ENCODE data around the gene GFOD1. TPM values are rescaled to one million over a fixed set of nuclear protein-coding genes. Genes with fewer than 3 reads are reported as not detected.

The GFOD1 gene
- total RNA-seq, 4 donors from 2014 or later: 18.3 to 49.1 (median 29.0) TPM

GRCh38 chr6:13455552-13455966, 31.8 kb downstream of the GFOD1 start:
- ATAC-seq: no peak
- TF ChIP-seq POLR2AphosphoS5 (IDR thresholded peaks at IDR 0.05) (peak; percentile 67), EP300 (IDR thresholded peaks at IDR 0.05) (no peak), POLR2A (IDR thresholded peaks at IDR 0.05) (no peak)
- 33 to 51% methylated on average over 3 of the region's 5 CpGs for WGBS, 2 donors (ENCODE audit: low coverage in 1 of 2)
- H3K4me1 ChIP-seq: peaks cover 0 to 72% (median 9%) of the 10 kb centered on the region in 3 donors
- H3K9me3 ChIP-seq: no peaks in the 10 kb centered on the region
- peaks cover 0 to 4% of the 10 kb centered on the region in 2 donors for H3K36me3 ChIP-seq
- no peaks in the 10 kb centered on the region for H3K27me3 ChIP-seq
- peak overlapping the region in 2 of 4 donors; percentile 41 to 84 for H3K27ac ChIP-seq
- no peak overlapping the region for H3K4me3 ChIP-seq

GRCh38 chr6:13454286-13455221, 32.8 kb downstream of the GFOD1 start:
- 65 to 76% methylated on average over 6 to 7 of the region's 11 CpGs for WGBS, 2 donors (ENCODE audit: low coverage in 1 of 2)
- ATAC-seq: peak; percentile 37
- H3K36me3 ChIP-seq: peaks cover 0 to 4% of the 10 kb centered on the region in 2 donors
- TF ChIP-seq EP300 (IDR thresholded peaks at IDR 0.05): no peak
- TF ChIP-seq POLR2AphosphoS5 (IDR thresholded peaks at IDR 0.05): peak; percentile 59
- TF ChIP-seq POLR2A (IDR thresholded peaks at IDR 0.05): no peak
- peak in 1 of 4 experiments; percentile 23 for TF ChIP-seq CTCF (IDR thresholded peaks at IDR 0.05)
- H3K27ac ChIP-seq: peak overlapping the region in 2 of 4 donors; percentile 41 to 84
- H3K9me3 ChIP-seq: no peaks in the 10 kb centered on the region
- peaks cover 0 to 82% (median 9%) of the 10 kb centered on the region in 3 donors for H3K4me1 ChIP-seq
- no peak overlapping the region for H3K4me3 ChIP-seq
- H3K27me3 ChIP-seq: no peaks in the 10 kb centered on the region

- Histone ChIP-seq H3K9me3 (no peaks in the 10 kb centered on the region), H3K27ac (peak overlapping the region in 2 of 4 donors; percentile 41 to 84), H3K36me3 (peaks cover 0 to 4% of the 10 kb centered on the region in 2 donors), H3K4me1 (peaks cover 3 to 89% (median 13%) of the 10 kb centered on the region in 3 donors), H3K27me3 (no peaks in the 10 kb centered on the region), H3K4me3 (no peak overlapping the region)
- TF ChIP-seq POLR2A (IDR thresholded peaks at IDR 0.05) (no peak), POLR2AphosphoS5 (IDR thresholded peaks at IDR 0.05) (peak; percentile 44)
- WGBS, 2 donors (ENCODE audit: low coverage in 1 of 2): 30% methylated on average over 1 of the region's 2 CpGs; no CpG with 5 or more reads in 1 of the 2 donors
- no peak for ATAC-seq
Measured at GRCh38 chr6:13453771-13454251, 33.6 kb downstream of the GFOD1 start.

- peak overlapping the region in 3 of 4 donors; percentile 25 to 84 (median 79) for H3K27ac ChIP-seq
- no peak for TF ChIP-seq EP300 (IDR thresholded peaks at IDR 0.05)
- TF ChIP-seq POLR2AphosphoS5 (IDR thresholded peaks at IDR 0.05): no peak
- TF ChIP-seq CTCF (IDR thresholded peaks at IDR 0.05): no peak
- TF ChIP-seq POLR2A (IDR thresholded peaks at IDR 0.05): no peak
- no peak overlapping the region for H3K4me3 ChIP-seq
- WGBS, 2 donors (ENCODE audit: low coverage in 1 of 2): 80 to 88% methylated on average over 4 of the region's 4 CpGs
- no peak for ATAC-seq
- peaks cover 6 to 96% (median 18%) of the 10 kb centered on the region in 3 donors for H3K4me1 ChIP-seq
- no peaks in the 10 kb centered on the region for H3K27me3 ChIP-seq
- H3K36me3 ChIP-seq: peaks cover 0 to 4% of the 10 kb centered on the region in 2 donors
- H3K9me3 ChIP-seq: no peaks in the 10 kb centered on the region
Measured at GRCh38 chr6:13453153-13453552, 34.2 kb downstream of the GFOD1 start.

- H3K9me3 ChIP-seq: no peaks in the 10 kb centered on the region
- 81 to 98% methylated on average over 5 to 11 of the region's 11 CpGs for WGBS, 2 donors (ENCODE audit: low coverage in 1 of 2)
- no peak for TF ChIP-seq POLR2A (IDR thresholded peaks at IDR 0.05)
- no peak for TF ChIP-seq CTCF (IDR thresholded peaks at IDR 0.05)
- TF ChIP-seq POLR2AphosphoS5 (IDR thresholded peaks at IDR 0.05): peak; percentile 91
- peaks cover 6 to 96% (median 18%) of the 10 kb centered on the region in 3 donors for H3K4me1 ChIP-seq
- no peak for ATAC-seq
- peaks cover 0 to 4% of the 10 kb centered on the region in 2 donors for H3K36me3 ChIP-seq
- H3K27me3 ChIP-seq: no peaks in the 10 kb centered on the region
- peak overlapping the region in 3 of 4 donors; percentile 25 to 84 (median 79) for H3K27ac ChIP-seq
- no peak overlapping the region for H3K4me3 ChIP-seq
Measured at GRCh38 chr6:13452346-13453117, 34.9 kb downstream of the GFOD1 start.

All from gastroesophageal sphincter (tissue), 4 donors.